GM19023 (cell line): ENCODE data around the gene SPI1.
A peak's percentile ranks its signal among the peaks of the same experiment; 100 is the strongest.

Source experiments
- ATAC-seq: cut with Tn5 transposase; IDR thresholded peaks from one replicate; pipeline ENCODE4 v1.9.1; 2021; ENCODE audit warnings: mild to moderate bottlenecking, moderate library complexity; ENCODE audit not compliant: unreplicated experiment

The SPI1 gene

DNA sequence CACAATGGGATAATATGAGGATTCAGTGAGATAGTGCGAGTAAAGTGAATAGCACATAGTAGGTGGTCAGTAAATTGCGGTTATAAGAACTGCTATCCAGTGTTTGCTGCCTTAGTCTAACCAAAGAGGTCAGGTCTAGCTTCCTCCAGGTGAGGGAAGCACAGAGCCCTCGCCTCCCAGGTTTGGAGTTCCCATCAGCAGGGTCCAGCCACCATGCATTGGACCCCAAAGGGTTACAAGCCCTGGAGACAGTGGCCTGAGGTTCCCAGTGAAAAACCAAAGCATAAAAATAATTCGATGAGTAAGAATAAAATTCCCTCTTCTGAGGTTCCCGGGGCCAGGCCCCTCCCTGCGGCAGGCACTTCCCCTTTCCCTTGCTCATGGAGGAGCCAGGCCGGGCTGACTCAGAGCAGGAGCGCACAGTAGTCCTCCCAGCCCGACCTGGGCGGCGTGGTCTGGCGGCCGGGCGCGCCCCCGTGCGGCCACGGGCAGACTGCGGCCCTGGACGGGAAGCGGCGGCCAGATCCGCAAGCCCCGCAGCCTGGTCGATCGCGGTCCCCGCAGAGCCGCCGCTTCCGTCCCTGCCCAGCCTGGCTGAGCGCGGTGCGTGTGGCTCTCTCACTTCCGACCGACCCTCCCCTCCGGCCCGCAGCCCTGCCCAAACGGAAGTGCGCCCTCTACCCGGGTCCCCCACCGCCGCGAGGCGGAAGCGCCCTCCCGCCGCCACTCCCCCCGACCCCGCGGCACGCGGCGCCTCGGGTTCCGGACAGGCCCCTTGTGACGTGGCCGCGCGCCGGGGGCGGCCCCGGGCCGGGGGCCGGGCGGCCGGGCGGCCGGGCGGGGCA is 29.6 kb upstream of the SPI1 start, which contains the start of gene SLC39A13:
TSS of gene SLC39A13 (plus strand) at position 845 of the 845 bp plus-strand sequence. CDS start 1,505 bp downstream, outside the sequence.
- ATAC-seq = peak; percentile 83

GRCh38 chr11:47406896-47407745 is 28.8 kb upstream of the SPI1 start:
- ATAC-seq = no peak

- no peak for ATAC-seq
These were observed 25.2 kb upstream of the SPI1 start for GRCh38 chr11:47403571-47403970.

GRCh38 chr11:47403135-47403534 is 24.8 kb upstream of the SPI1 start:
- no peak for ATAC-seq

- ATAC-seq = peak; percentile 56
These were observed 22.5 kb upstream of the SPI1 start for GRCh38 chr11:47400768-47401279.

DNA sequence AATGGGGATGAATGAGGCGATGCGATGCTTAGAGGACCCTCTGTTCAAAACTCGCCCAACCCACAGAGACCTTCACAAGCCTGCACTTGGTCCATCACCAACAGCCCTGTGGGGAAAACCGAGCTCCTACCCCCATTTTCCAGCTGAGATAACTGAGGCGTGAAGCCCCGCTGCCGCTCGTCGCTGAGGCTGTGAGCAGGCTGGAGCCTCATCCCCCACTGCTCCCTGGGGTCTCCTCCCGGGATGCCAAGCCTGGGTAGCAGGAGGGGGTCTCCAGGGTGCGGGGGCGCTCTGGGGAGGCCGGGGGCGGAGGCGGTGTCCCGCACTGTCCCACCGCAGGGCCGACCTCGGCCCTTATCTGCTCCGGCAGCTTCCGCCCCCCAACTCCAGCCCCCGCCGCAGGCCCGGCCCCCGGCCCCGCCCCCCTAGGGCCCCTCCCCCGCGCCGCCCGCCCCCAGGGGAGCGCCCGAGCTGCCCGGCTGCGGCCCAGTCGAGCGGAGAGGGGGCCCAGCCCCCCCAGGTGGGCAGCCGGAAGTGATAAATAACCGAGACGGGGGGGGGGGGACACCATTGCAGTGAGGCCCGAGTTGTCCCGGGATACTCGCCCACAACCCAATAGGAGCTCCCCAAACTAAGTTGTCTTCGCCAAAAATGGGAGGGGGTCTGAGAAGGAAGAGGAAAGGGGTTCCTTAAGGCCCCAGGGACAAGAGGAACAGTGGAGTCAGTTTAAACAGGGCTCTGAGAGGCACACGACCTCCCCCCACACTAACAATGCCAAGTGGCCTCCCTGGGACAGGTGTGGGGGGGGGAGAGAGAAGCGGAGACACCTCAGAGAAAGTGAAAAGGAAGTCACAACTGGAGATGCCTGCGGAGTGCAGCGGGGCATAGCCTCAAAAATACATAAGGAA is 21.8 kb upstream of the SPI1 start:
- ATAC-seq = peak; percentile 59

DNA sequence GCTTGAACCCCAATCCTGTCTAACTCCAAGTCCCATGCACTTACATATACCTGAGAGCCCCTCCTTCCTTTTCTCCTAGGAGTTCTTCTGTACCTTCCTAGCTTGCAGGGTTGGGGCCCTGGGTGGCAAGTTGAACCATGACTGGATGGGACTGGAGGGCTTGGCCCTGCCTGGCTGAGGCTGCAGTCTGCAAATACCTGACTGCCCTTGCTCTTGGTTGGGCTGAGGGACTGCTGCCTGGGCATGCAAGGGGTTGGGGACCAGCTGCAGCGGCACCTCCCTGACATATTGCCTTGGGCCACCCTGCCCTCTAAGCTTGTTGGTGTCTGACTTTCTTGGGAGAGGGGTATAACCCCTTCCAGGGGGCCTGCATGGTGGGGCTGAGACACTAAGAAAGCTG is 20.2 kb upstream of the SPI1 start:
- ATAC-seq = no peak

DNA sequence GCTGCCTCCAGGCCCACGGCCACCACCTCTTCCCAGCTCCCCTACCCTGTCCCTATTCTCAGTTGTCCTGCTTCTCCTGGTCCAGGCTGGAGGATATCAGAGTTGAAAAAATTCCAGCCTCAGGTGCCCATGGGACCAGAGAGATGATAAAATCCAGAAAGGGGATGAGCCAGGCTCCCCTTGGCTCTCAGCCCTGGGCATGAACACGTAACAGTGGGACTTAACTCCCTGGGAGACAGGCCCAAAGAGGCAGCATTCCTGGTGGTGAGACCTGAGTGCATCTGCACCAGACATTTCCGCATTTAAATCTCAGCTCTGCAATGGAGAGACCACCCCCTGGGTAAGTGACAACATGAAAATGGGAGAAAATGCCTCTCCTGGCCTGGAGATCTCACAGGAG is 19.7 kb upstream of the SPI1 start:
- no peak for ATAC-seq

- ATAC-seq = no peak
These were observed 17.6 kb upstream of the SPI1 start for GRCh38 chr11:47396049-47396320.

GRCh38 chr11:47395223-47396048 is 17.1 kb upstream of the SPI1 start:
- no peak for ATAC-seq

DNA sequence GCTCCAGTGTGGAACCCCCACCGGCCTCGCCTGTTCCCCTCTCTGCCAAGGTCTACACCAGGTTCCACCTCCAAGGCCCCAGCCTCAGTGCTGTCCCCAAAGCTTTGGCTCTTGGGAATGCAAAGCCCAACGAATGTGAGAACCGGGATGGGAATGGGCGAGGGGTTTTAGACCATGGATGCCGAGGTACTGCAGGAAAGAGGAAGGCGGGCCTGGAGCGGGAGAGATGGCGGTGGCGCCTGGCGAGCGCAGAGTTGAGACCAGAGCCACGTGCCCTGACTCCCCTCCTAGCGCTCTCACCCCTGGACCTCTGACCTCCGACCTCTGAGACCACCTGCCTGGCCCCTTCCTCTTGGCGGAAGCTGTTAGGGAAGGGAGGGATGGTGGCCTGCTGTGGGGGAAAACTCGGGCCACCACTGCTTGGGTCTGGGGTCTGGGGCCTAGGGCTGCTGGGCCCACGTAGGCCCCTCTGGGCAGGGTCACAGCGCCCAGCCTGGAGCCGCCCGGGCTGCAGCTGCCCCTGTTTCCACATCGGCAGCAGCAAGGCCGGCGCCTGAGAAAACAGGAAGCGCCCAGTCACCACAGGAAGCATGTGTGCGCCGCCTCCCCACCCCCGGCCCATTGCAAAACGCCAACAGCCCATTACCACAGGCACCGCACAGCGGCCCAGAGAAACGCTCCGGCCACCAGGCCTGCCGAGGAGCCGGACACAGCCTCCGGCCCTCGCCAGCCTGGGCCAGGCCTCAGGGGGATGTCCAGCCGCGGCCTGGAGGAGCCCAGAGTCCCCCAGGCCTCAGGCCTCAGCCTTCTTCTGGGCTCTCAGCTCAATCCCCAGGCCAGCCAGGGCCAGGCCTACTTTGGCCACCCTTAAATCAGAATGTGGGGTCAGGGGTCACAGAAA is 16.2 kb upstream of the SPI1 start:
- ATAC-seq = peak; percentile 56

GRCh38 chr11:47394050-47394321 is 15.6 kb upstream of the SPI1 start:
- ATAC-seq = no peak

DNA sequence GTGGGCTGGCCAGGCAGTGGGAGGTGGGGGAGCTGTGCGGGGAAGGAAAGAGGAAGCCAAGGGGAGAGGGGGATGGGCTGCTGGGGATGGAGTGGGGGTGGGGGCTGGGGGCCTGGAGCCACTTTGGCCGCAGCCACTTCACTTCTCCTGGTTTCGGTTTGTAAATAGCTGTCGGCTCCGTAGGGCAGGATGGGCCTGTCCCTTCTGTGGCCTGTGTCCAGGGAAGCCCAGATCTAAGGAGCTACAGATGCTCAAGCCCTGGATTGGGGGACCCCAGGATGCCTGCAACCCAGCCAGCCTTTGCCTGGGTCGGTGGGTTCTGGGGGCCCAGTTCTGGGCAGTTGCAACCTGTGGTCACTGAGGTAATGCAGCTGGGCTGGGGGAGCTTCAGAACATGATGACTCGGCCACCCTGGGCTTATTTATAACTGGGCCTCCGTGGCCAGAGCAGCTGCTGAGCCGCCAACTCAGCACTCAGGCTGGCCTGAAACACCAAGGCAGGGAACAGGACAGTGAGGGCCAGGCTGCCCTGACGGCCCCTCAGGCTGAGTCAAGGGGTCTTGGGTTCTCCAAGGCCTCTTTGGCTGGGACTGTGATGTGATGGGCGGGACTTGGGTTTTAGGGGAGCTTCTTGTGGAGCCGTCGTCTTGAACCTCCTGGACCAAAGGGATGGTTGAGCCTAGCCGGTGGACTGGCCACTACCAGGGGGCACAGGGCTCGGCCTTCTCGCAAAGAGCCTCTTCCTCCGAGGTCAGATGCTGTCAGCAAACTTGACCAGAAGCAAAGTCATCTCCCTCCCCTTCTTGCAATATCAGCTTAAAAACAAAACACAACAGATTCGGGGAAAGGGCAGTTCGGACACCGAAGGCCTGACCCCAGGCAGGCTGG is 15.1 kb upstream of the SPI1 start:
- ATAC-seq = no peak

DNA sequence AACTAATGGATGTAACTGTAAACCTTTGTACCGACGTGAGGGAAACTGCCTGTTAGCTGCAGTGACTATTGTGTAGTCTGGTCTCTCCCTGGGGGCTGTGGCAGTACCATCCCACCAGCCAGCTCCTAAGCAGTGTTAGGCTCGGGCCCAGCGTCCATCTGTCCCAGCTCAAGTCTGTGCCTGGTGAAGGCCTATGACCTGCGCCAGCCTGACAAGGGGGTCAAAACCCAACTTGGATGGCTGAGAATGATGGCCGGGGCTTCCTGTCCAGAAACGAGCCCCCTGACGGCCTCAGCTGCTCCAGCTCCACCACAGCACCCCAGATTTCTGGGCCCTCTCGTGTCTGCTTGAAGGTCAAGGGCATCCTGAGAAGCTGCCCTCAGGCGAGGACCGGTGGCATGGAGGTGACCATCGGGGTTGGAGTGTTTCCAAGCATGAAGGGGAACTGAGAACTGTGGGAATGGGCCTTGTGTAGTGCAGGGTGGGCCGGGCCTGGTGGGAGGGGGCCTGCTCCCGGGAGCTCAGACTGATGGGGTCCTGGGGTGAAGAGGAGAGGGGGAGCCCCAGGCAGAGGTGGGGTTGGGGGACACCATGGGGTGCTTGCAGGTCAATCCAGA is 14.3 kb upstream of the SPI1 start:
- ATAC-seq = no peak

DNA sequence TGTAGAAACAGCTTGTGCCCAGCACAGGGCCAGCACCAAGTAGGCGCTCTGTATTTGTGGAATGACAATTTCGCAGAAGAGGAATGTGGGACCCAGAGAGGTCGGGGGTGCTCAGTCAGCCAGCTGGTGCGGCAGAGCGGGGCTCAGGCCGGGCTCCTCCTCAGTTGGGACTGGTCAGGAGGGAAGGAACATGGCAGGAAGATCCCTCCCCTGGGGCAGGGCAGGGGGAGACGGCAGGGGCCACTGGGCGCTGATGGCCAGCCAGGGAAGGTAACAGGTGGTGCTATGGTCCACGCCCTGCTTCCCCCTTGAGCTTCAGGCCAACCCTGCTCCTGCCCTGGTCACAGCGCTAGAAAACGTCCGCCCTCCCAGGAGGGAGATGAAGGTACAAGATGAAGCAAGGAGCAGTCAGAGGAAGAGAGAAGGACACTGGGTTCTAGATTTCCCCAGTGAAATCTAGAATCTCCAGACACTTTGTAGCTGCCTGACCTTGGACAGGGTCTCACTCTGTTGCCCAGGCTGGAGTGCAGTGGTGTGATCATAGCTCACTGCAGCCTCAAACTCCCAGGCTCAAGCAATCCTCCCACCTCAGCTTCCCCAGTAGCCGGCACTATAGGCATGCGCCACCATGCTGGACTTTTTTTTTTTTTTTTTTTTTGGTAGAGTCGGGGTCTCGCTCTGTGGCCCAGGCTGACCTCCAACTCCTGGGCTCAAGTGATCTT is 13.5 kb upstream of the SPI1 start:
- ATAC-seq = no peak

- no peak for ATAC-seq
These were observed 12.8 kb upstream of the SPI1 start for GRCh38 chr11:47391077-47391583.

DNA sequence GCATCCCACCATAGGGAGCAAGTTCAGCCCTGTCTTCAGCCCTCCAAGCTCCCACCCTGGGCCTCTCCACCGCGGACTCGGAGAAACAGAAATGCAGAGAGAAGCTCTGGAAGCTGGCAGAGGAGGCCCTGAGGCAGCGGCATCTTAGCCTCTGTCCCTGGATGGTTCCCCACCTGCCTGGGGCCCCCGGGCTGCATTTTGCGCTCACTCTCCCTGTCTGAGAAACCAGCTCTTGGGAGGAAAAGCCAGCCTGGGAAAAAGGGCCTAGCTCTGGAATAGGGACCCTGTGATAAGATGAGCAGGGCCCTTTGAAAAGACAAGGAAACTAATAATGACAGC is 12.0 kb upstream of the SPI1 start:
- ATAC-seq = no peak
